Measurements from ENCODE around the gene LGR4.

- TF ChIP-seq CTCF (IDR thresholded peaks at IDR 0.05 in 8 of 11, conservative IDR thresholded peaks at IDR 0.05 in 3 of 11) (no peak), POLR2A (IDR thresholded peaks at IDR 0.05) (no peak)
These were observed 27.8 kb downstream of the LGR4 start for GRCh38 chr11:27444801-27445215.
